HG03064 (cell line): Measurements from ENCODE around the gene PPP1R7.

ENCODE experiments used
- ATAC-seq: cut with Tn5 transposase; IDR thresholded peaks from one replicate; pipeline ENCODE4 v1.9.1; 2021; ENCODE audit warnings: low read depth; ENCODE audit not compliant: unreplicated experiment

PPP1R7 gene

DNA sequence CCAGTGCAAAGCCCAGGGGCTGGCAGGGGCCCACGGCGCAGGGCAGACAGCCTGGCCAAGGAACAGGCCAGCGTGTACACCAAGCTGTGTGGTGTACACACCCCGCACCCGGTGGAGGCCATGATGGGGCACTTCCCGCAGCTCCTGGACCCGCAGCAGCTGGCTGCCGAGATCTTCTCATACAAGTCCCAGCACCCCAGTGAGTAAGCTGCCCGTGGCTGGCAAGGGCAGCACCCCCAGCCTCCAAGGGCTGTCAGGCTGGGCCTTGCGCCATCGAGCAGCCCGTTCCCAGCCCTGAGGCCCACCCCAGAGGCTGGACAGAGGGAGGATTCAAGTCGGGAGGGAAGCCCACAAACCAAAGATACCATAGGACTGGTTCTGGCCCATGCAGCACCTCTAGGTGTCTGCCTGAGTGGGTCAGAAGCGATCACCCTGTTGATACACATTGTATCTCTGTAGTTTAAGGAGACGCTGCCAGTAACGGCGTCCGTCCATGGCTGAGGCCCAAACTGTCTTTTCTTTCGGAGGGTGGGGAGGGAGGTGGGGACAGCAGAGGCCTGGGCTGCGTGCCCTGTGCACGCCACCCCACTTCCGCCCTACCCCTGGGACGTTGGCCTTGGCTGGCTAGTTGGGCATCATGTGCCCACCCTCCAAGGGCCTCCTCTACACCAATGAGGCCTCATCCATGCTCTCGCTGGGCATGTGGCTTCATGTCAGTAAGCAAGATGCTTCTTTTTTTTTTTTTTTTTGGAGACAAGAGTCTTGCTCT, 31.3 kb upstream of the PPP1R7 start:
- ATAC-seq: no peak

GRCh38 chr2:241120440-241120839, 29.8 kb upstream of the PPP1R7 start:
- no peak for ATAC-seq

DNA sequence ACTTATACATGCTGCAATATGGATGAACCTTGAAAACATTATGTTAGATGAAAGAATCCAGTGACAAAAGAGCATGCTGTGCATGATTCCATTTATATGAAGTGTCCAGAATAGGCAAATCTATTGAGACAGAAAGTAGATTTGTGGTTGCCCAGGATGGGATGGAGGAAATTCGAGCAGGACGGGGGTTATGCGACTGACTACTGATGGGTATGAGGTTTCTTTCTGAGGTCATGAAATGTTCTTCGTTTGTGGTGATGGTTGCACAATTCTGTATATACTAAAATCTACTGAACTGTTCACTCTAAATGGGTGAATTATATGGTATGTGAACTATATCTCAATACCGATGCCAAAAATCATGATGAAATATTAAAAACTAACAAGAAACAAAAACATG, 29.3 kb upstream of the PPP1R7 start:
- no peak for ATAC-seq

- no peak for ATAC-seq
Observed at GRCh38 chr2:241122376-241123002, 27.8 kb upstream of the PPP1R7 start.

DNA sequence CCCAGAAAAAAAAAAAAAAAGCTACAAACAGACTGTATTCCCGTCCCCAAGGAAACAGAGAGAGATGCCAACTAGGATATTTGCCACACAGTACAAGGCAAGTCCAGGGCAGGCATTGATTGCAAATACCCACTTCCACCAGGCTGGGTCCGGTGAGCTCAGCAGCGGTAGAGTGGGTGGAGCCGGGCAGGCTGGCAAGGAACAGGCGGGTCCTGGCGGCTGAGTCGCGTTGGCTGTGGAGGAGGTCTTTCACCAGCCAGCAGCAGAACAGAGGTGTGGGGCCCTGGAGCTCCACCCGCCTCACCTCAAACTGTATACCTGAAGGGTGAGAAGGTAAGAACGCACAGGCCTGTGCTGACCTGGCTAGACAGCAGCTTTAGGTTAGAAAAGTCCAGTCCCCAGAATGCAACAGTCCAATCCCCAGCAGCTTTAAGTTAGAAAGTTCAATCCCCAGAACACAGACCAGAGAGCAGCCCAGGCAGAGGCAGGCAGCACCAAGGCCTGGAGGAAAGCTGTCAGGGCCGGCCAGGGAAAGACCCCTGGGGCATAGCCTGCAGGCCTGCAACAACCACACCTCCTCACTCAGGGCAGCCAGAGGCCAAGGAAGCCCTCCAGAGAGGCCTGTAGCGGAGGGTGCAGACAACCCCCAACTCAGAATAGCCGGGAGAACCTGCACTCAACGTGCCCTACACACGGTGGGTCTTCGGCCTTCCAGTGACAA, 26.3 kb upstream of the PPP1R7 start:
- ATAC-seq: no peak

DNA sequence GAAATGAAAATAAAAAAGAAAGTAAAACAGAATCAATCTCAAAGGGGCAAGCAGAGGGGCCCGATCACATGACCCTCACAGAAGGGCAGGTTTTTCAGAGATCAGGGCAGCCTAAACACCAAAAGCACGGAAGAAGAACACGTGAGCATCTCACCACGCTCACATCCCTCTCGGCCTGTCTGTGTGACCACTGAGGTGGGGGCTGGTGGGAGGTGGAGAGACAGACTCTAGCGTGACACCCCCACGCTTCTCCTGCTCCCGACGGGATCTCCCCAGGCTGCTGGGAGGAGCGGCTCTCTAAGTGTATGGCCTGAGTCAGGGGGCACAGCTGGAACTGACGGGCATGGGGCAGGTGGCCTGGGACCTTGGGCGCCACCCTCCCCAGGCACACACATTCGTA, 24.6 kb upstream of the PPP1R7 start:
- ATAC-seq: no peak

DNA sequence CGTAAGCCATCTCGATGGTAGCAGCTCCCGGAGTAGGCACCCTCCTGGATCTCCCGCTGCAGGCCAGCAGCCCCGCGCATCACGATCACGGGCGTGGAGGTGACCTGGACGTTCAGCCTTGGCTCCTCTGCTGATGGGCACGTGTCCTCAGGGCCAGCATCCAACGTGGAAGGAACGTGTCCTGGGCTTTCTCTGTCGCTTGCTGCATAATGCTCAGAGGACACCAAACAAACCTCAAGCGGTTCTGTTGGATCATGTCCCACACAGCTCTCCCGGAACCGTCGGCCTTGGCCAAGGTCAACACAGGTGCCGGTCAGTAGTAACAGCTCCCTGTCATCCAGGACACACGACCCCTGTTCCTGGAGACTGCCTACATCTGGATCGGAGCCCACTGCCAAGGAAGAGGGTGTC, 24.1 kb upstream of the PPP1R7 start:
- ATAC-seq: no peak

GRCh38 chr2:241126771-241127202, 23.5 kb upstream of the PPP1R7 start:
- ATAC-seq: no peak

- ATAC-seq: no peak
Observed at GRCh38 chr2:241128266-241128665, 22.0 kb upstream of the PPP1R7 start.

DNA sequence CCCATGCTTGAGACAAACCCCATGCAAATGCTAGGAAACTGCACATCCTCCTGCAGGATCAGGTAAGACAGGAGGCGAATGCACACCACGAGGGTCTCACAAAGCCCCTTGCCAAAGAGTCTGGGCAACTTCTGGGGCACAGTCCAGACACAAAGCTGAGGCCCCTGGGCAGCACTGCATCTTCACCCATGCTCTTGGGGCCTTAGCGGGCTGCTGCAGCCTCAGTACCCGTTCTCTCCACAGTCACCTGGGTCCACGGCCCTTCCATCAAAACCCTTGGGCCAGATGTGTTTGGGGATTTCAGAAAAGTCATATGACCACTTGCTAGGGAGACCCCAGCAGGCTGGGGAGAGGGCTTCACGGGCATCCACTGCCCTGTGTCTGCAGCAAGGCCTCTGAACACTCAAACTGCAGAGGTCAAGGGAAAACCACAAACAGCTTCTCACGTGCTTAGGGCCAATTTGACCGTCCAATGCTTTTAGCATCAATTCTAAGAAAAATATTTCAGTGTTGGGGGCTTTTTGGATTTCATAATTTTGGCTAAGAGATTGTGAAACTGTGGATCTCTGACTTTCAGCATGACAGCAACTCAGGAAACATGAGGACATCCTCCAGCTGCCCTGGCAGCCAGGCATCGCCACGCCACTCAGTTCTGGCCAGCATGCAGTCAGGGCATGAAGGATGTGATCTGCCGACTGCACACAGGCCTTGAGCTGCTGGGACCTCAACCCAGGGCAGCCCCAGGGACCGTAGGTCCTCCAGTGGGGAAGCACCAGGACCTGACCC, 21.0 kb upstream of the PPP1R7 start:
- ATAC-seq: no peak

GRCh38 chr2:241130316-241130715, 20.0 kb upstream of the PPP1R7 start:
- no peak for ATAC-seq

GRCh38 chr2:241131531-241131930, 18.7 kb upstream of the PPP1R7 start:
- ATAC-seq: no peak

DNA sequence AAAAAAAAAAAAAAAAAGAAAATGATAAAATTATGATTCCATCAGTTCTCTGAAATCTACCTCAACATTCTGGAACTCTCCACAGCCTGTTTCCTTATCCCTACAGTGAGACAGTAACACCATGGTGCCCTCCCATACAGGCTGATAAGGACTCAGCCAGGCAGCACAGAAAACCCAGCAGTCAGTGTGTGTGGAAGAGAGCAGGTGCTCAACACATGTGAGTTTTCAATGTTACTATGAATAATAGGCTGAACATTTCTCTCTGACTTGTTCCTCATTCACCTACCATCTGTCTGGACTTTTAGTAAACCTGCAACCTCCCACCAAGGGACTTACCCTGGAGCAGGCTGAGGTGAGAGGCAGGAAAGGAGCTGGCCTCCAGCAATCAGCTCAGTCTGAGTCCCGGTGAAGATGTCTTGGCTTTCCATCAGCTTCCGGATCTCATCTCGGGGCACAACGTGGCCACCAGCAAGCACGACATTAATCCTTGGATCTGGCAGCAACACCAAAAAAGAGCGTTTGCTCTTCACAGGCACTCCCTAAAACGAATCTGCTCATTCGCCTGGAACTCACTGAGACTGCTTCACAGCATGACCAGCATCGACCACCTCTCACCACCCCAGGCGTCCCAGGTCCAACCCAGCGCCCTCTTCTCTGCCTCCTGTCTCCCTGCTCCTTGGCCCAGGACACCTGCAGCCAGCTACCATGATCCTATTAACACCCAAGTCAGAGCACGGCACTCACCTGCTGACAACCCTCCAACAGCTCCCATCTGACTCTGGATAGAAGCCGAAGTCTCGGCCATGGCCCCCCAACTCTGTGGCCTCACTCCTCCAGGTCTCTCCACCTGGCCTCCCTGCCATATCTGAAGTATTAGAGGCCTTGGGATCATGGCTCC, 17.5 kb upstream of the PPP1R7 start:
- ATAC-seq: no peak

DNA sequence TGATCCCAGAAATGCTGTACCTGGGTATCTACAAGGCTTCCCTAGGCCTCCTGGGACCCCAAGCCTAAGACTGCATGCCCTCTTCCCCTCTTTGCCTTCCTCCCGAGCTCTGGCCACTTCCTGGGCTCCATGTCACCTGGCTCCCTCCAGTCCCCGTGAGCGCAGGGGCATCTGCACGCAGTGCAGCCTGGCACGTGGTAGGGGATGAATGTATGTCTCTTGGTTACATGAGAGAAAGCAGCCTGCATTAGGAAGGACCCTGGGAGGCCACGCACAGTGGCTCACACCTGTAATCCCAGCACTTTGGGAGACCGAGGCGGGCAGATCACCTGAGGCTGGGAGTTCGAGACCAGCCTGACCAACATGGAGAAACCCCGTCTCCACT, 16.8 kb upstream of the PPP1R7 start:
- ATAC-seq: no peak

- ATAC-seq: no peak
Observed at GRCh38 chr2:241134711-241135110, 15.6 kb upstream of the PPP1R7 start.

DNA sequence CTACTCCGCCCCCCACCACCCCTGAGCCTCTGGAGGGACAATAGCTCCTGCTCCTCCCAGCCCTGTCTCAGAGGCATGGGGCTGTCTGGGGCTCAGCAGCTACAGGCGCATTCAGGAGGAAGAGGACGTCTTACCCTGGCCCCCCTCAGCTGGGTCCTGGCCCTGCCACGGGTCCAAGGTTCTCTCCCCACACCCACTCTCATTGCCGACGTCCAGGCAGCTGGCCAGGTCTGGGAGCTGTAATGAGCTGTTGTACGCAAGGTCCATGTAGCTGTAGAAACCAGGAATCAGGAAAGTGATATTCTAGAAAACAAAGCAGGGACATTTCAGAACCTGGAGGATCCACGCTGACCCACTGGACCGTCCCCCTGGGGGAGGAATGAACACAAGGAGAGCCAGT, 14.5 kb upstream of the PPP1R7 start:
- no peak for ATAC-seq

GRCh38 chr2:241136191-241136590, 14.1 kb upstream of the PPP1R7 start:
- no peak for ATAC-seq

GRCh38 chr2:241136661-241137260, 13.5 kb upstream of the PPP1R7 start:
- no peak for ATAC-seq
